ENCODE measurements around the gene ZNF460.

DNA sequence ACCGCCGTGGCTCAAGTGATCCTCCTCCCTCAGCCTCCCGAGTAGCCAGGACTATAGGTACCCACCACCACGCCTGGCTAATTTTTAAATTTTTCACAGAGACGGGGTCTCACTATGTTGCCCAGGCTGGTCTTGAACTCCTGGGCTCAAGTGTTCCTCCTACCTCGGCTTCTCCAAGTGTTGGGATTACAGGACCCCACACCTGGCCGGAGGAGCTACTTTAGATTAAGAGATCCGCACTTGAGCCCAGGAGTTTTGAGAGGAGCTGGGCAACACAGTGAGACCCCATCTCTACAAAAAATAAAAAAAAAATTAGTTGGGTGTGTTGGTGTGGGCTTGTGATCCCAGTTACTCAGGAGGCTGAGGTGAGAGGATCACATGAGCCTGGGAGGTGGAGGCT lies 9.0 kb upstream of the ZNF460 start:
- TF ChIP-seq POLR2AphosphoS5 (IDR thresholded peaks at IDR 0.05; ENCODE audit: low read depth, low read length) (no peak), CBX8 (IDR thresholded peaks at IDR 0.05; ENCODE audit: borderline replicate concordance, low read depth, low read length) (no peak), SUZ12 (IDR thresholded peaks at IDR 0.05; ENCODE audit: low read length) (no peak), TBP (IDR thresholded peaks at IDR 0.05; ENCODE audit: low read depth, low read length) (no peak), KDM4A (IDR thresholded peaks at IDR 0.05; ENCODE audit: low read depth, low read length, severe bottlenecking) (no peak), EZH2 (IDR thresholded peaks at IDR 0.05; ENCODE audit: low read depth, low read length, severe bottlenecking) (no peak), TCF12 (IDR thresholded peaks at IDR 0.05; ENCODE audit: low read depth, low read length) (no peak), POLR2A (IDR thresholded peaks at IDR 0.05; ENCODE audit: control extremely low read depth in 1 of 2, low read depth in 2 of 2, low read length in 2 of 2) (no peak), RAD21 (IDR thresholded peaks at IDR 0.05 in 1 of 2, conservative IDR thresholded peaks at IDR 0.05 in 1 of 2; ENCODE audit: low read depth in 2 of 2, low read length in 2 of 2) (no peak)
- TF ChIP-seq, protein P1, sequence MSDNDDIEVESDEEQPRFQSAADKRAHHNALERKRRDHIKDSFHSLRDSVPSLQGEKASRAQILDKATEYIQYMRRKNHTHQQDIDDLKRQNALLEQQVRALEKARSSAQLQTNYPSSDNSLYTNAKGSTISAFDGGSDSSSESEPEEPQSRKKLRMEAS (IDR thresholded peaks at IDR 0.05), result no peak
